IMR-90 (cell line): ENCODE measurements around the gene CNOT6. TPM values are rescaled to one million over a fixed set of nuclear protein-coding genes. Genes with fewer than 3 reads are reported as not detected.

Experiments
- ATAC-seq: fragments of 200-7000 bp; cut with Tn5 transposase; 2 replicates; pipeline ENCODE4 v1.9.1; 2020; ENCODE audit warnings: low read depth, mild to moderate bottlenecking, moderate library complexity
- BruUV-seq: library from RNA; stranded (reverse); fragments of 400-500 nt; replicated peaks from 2 replicates; lab custom pipeline; 2021; lab: Mats Ljungman, UMichigan
- CTCF ChIA-PET: fragments of 300-600 bp; formaldehyde crosslinking; extraction: SDS; loops from one replicate; lab custom pipeline; 2021; ENCODE audit warnings: antibody characterized with exemption; lab: Yijun Ruan, JAX
- POLR2A ChIA-PET: fragments of 300-600 bp; sonication (Branson Sonifier 250); formaldehyde crosslinking; loops from one replicate; lab custom pipeline; 2022; ENCODE audit warnings: antibody characterized with exemption; ENCODE audit not compliant: unreplicated experiment; lab: Charles Lee
- DNase-seq: peaks from one replicate; pipeline ENCODE4 v3.0.0; 2013
- H2AFZ ChIP-seq: replicated peaks from 2 replicates; pipeline ENCODE3; 2013; ENCODE audit warnings: low read length, mild to moderate bottlenecking; ENCODE audit not compliant: poor library complexity
- H2AK5ac ChIP-seq: 2 replicates; pipeline ENCODE4 v1.6.1; 2013; ENCODE audit warnings: low read depth, low read length, inconsistent platforms
- H2AK9ac ChIP-seq: replicated peaks from 2 replicates; pipeline ENCODE3; 2013; ENCODE audit warnings: mild to moderate bottlenecking, low read depth, low read length, moderate library complexity; ENCODE audit not compliant: poor library complexity
- H2BK120ac ChIP-seq: 2 replicates; pipeline ENCODE4 v1.6.1; 2013; ENCODE audit warnings: low read depth, low read length, inconsistent platforms
- H2BK15ac ChIP-seq: 3 replicates; pipeline ENCODE4 v1.6.1; 2013; ENCODE audit warnings: low read depth, low read length, inconsistent platforms
- H2BK20ac ChIP-seq: 2 replicates; pipeline ENCODE4 v1.6.1; 2013; ENCODE audit warnings: low read depth, mild to moderate bottlenecking, inconsistent platforms, low read length, moderate library complexity
- H2BK5ac ChIP-seq: 2 replicates; pipeline ENCODE4 v1.6.1; 2013; ENCODE audit warnings: mild to moderate bottlenecking, low read depth, low read length, inconsistent platforms; ENCODE audit not compliant: poor library complexity, severe bottlenecking
- H3K14ac ChIP-seq: replicated peaks from 2 replicates; pipeline ENCODE4 v1.6.1; 2013; ENCODE audit warnings: low read depth, low read length, inconsistent platforms
- H3K18ac ChIP-seq: 2 replicates; pipeline ENCODE4 v1.6.1; 2013; ENCODE audit warnings: low read depth, low read length, control low read depth
- H3K23ac ChIP-seq: 2 replicates; pipeline ENCODE4 v1.6.1; 2013; ENCODE audit warnings: low read depth, low read length, inconsistent platforms
- H3K27ac ChIP-seq: 2 replicates; pipeline ENCODE4 v1.5.1; 2013; ENCODE audit warnings: mild to moderate bottlenecking, control low read depth, low read length; ENCODE audit not compliant: insufficient read depth
- H3K27me3 ChIP-seq: 2 replicates; pipeline ENCODE4 v1.6.1; 2013; ENCODE audit warnings: low read length; ENCODE audit not compliant: control insufficient read depth, insufficient read depth
- H3K36me3 ChIP-seq: 2 replicates; pipeline ENCODE4 v1.6.1; 2013; ENCODE audit warnings: low read length, mixed read lengths; ENCODE audit not compliant: control insufficient read depth, insufficient read depth
- H3K4ac ChIP-seq: 2 replicates; pipeline ENCODE4 v1.6.1; 2013; ENCODE audit warnings: low read depth, low read length, inconsistent platforms
- H3K4me1 ChIP-seq: 2 replicates; pipeline ENCODE4 v1.6.1; 2013; ENCODE audit warnings: low read length, mixed read lengths; ENCODE audit not compliant: control insufficient read depth, insufficient read depth
- H3K4me2 ChIP-seq: 2 replicates; pipeline ENCODE4 v1.6.1; 2013; ENCODE audit warnings: low read depth, mild to moderate bottlenecking, control low read depth, low read length, moderate library complexity
- H3K4me3 ChIP-seq: 2 replicates; pipeline ENCODE4 v1.5.1; 2013; ENCODE audit warnings: low read depth, mild to moderate bottlenecking, control low read depth, low read length, moderate library complexity; ENCODE audit not compliant: insufficient read depth
- H3K56ac ChIP-seq: 2 replicates; pipeline ENCODE4 v1.6.1; 2013; ENCODE audit warnings: low read length, inconsistent platforms; ENCODE audit not compliant: insufficient read depth; ENCODE audit errors: extremely low read depth
- H3K79me1 ChIP-seq, 2 experiments: 2 replicates each; pipeline ENCODE4 v1.6.1; 2013; ENCODE audit warnings: low read length in 2 of 2, inconsistent platforms in 1 of 2, low read depth in 1 of 2
- H3K9ac ChIP-seq: 2 replicates; pipeline ENCODE4 v1.6.1; 2013; ENCODE audit warnings: low read depth, low read length, control low read depth
- H3K9me1 ChIP-seq: 2 replicates; pipeline ENCODE4 v1.6.1; 2013; ENCODE audit warnings: low read length, inconsistent platforms; ENCODE audit not compliant: insufficient read depth
- H3K9me3 ChIP-seq: 2 replicates; pipeline ENCODE4 v1.6.1; 2013; ENCODE audit warnings: low read length; ENCODE audit not compliant: control insufficient read depth, insufficient read depth
- H4K20me1 ChIP-seq: 2 replicates; pipeline ENCODE4 v1.6.1; 2013; ENCODE audit warnings: low read length, inconsistent platforms; ENCODE audit not compliant: insufficient read depth
- H4K5ac ChIP-seq: 2 replicates; pipeline ENCODE4 v1.6.1; 2013; ENCODE audit warnings: mild to moderate bottlenecking, low read depth, low read length, control low read depth
- H4K8ac ChIP-seq, 2 experiments: 2 replicates each; pipeline ENCODE4 v1.6.1; 2013; ENCODE audit warnings: low read depth in 2 of 2, low read length in 2 of 2, control low read depth in 1 of 2, inconsistent platforms in 1 of 2
- H4K91ac ChIP-seq: 2 replicates; pipeline ENCODE4 v1.6.1; 2013; ENCODE audit warnings: low read depth, low read length, inconsistent platforms; ENCODE audit not compliant: insufficient read depth
- CEBPB ChIP-seq: IDR thresholded peaks from 2 replicates; pipeline ENCODE4 v1.6.1; 2012; ENCODE audit warnings: low read depth, low read length, improper control_type of control experiment
- ELK1 ChIP-seq: fragments of 150-350 bp; IDR thresholded peaks from 2 replicates; pipeline ENCODE4 v1.6.1; 2016; ENCODE audit warnings: low read depth, mild to moderate bottlenecking, low read length, moderate library complexity, borderline replicate concordance
- MAFK ChIP-seq: IDR thresholded peaks from 2 replicates; pipeline ENCODE4 v1.6.1; 2012; ENCODE audit warnings: low read depth, low read length, improper control_type of control experiment
- RAD21 ChIP-seq: IDR thresholded peaks from 2 replicates; pipeline ENCODE4 v1.6.1; 2012; ENCODE audit warnings: low read length, improper control_type of control experiment
- RCOR1 ChIP-seq: IDR thresholded peaks from 2 replicates; pipeline ENCODE4 v1.6.1; 2012; ENCODE audit warnings: mild to moderate bottlenecking, low read length, improper control_type of control experiment; ENCODE audit not compliant: insufficient replicate concordance
- RFX5 ChIP-seq: IDR thresholded peaks from 2 replicates; pipeline ENCODE4 v1.8.0; 2012; ENCODE audit warnings: low read depth, mild to moderate bottlenecking, low read length, moderate library complexity
- SMC3 ChIP-seq: fragments of 150-350 bp; IDR thresholded peaks from 2 replicates; pipeline ENCODE4 v1.6.1; 2016; ENCODE audit warnings: low read depth, mild to moderate bottlenecking, antibody characterized with exemption, low read length, moderate library complexity
- USF2 ChIP-seq: fragments of 150-350 bp; IDR thresholded peaks from 2 replicates; pipeline ENCODE4 v1.6.1; 2017; ENCODE audit warnings: mild to moderate bottlenecking, antibody characterized with exemption, low read length, low read depth
- WGBS, 2 experiments: methylation state at CpG; one replicate each; pipeline versions ENCODE4 v1.1.5 to v1.1.7; 2013; ENCODE audit warnings: missing lambda C conversion rate in 2 of 2; ENCODE audit not compliant: insufficient read length in 1 of 2; ENCODE audit errors: extremely low coverage in 2 of 2; 5-methylcytosine and 5-hydroxymethylcytosine counted together
- dilution Hi-C: fragments of 300-500 bp; cut with HindIII; formaldehyde crosslinking; loops from one replicate; pipeline ENCODE4 v1.14.3; 2018; ENCODE audit warnings: low sequenced_read_pairs; ENCODE audit not compliant: unreplicated experiment
- in situ Hi-C: fragments of 300-500 bp; cut with MboI; formaldehyde crosslinking; loops from 3 replicates; pipeline ENCODE4 v1.14.3; 2019; ENCODE audit warnings: low sequenced_read_pairs, inconsistent platforms, mixed read lengths
- intact Hi-C: fragments of 100-400 bp; cut with micrococcal nuclease; formaldehyde crosslinking; loops from 2 replicates; pipeline ENCODE4 v1.10.0; 2022
- polyA plus RNA-seq, 3 experiments: library from polyadenylated mRNA; depleted of rRNA; stranded (reverse); fragments of >200 nt; gene quantifications; 2 replicates each; pipeline ENCODE4 v1.2.3, GENCODE V29; 2012; ENCODE audit warnings: low replicate concordance in 1 of 3
- total RNA-seq: library from RNA; depleted of rRNA; stranded (reverse); fragments of >200 nt; gene quantifications from 2 replicates; pipeline ENCODE4 v1.2.3, GENCODE V29; 2012

CNOT6 gene
- total and polyA plus RNA-seq, 2 of the 4 experiments (the other 2 are of a cell fraction) = 9.7 to 10.8 TPM

DNA sequence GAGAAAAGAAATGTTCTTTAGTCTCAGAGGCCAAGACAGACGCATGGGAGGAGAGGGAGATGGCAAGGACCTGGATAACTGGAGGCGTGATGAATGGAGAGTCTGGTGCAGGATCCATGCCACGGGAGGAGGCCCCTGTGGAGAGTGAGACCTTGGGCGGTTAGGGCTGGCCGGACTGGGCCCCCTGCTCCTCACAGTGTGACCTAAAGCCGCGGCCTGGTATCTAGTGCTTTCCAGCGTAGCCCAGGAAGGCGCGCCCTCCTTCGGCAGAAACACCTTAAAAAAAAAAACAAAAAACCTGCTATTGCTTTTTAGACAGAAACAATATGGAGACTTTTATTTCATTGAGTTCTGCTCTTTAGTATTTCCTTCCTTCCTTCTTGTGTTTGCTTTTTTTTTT, 64.1 kb downstream of the CNOT6 start (continued):
- TF ChIP-seq RFX5 (no peak), MAFK (no peak), CEBPB (no peak), RAD21 (no peak)

DNA sequence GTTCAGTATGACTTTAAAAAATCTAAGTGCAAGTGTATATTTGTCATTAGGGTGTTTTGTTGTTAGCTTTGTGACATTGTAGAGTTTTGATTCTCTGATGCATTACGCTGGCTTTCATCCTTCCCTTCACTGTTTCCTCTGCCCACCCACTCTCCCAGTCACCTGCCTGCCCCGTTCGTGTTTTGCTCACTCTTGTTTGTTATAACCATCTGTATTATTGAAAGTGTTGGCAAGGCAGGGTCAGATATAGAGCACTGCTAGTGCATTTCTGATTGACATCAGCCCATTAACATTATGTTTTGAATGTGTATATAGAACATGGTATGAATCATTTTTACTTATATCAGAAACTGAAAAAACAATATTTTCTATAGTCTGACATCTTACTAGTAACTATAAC, 69.8 kb downstream of the CNOT6 start:
- Histone ChIP-seq H2AK9ac (no peak overlapping the region), H4K8ac (no peak overlapping the region), H2BK120ac (no peak overlapping the region), H3K4me3 (no peak overlapping the region), H3K23ac (no peak overlapping the region), H3K56ac (no peak overlapping the region), H3K27ac (no peak overlapping the region), H2AK5ac (no peak overlapping the region), H3K18ac (no peak overlapping the region), H2BK15ac (no peak overlapping the region), H4K91ac (no peak overlapping the region), H4K20me1 (0 out of 2 replicates have a peak, but pooled peaks cover 7% of the 10 kb centered on the region), H3K9me1 (no peaks in the 10 kb centered on the region), H3K9me3 (no peaks in the 10 kb centered on the region), H3K14ac (no peak overlapping the region), H4K5ac (no peak overlapping the region), H3K4me1 (peaks cover 5% of the 10 kb centered on the region), H3K9ac (no peak overlapping the region), H2BK5ac (no peak overlapping the region), H3K79me1 (peaks cover 34 to 36% of the 10 kb centered on the region in 2 experiments), H3K36me3 (peaks cover 21% of the 10 kb centered on the region), H2BK20ac (no peak overlapping the region), H3K27me3 (no peaks in the 10 kb centered on the region), H3K4ac (no peak overlapping the region), H3K4me2 (no peak overlapping the region), H2AFZ (no peak overlapping the region)
- ATAC-seq (no peak), DNase-seq (no peak)
- intact Hi-C loops (no loop called here), dilution Hi-C loops (no loop called here), in situ Hi-C loops (no loop called here)
- POLR2A ChIA-PET = no interaction called here
- TF ChIP-seq SMC3 = no peak
- TF ChIP-seq USF2 = no peak
- TF ChIP-seq ELK1 = no peak
- TF ChIP-seq RCOR1 = no peak
- TF ChIP-seq RFX5 = no peak
- no TSS peak for BruUV-seq
- no CpG with 5 or more reads among the region's 3 CpGs for WGBS, 2 experiments
- CTCF ChIA-PET = no interaction called here
